Stimulated activated CD4-positive, alpha-beta T cell treated with anti-CD3 and anti-CD28 coated beads, Interleukin-4, amount 100 ng/mL, for 48 hours (primary cell): ENCODE data around the gene MME.

Experiments
- DNase-seq, 2 donors: peaks; one replicate each; pipeline ENCODE4 v3.0.0-alpha.2; 2020; ENCODE audit warnings: low read depth in 2 of 2

MME gene

GRCh38 chr3:155147588-155147987, 67.5 kb downstream of the MME start:
- no peak for DNase-seq

GRCh38 chr3:155149494-155149893, 69.4 kb downstream of the MME start:
- DNase-seq, result no peak

- no peak for DNase-seq
These were observed 73.4 kb downstream of the MME start for GRCh38 chr3:155153242-155154186.

GRCh38 chr3:155154255-155154654, 74.1 kb downstream of the MME start:
- DNase-seq, result no peak

- DNase-seq, result no peak
These were observed 78.4 kb downstream of the MME start for GRCh38 chr3:155158346-155159037.

GRCh38 chr3:155159301-155159700, 79.2 kb downstream of the MME start:
- DNase-seq, result no peak

GRCh38 chr3:155161640-155162292, 81.6 kb downstream of the MME start:
- no peak for DNase-seq

- DNase-seq, result no peak
These were observed 84.2 kb downstream of the MME start for GRCh38 chr3:155164306-155164705.

GRCh38 chr3:155166441-155166840, 86.3 kb downstream of the MME start:
- no peak for DNase-seq

- DNase-seq, result no peak
These were observed 89.1 kb downstream of the MME start for GRCh38 chr3:155169197-155169596.

GRCh38 chr3:155173771-155174170, 93.7 kb downstream of the MME start:
- no peak for DNase-seq

- no peak for DNase-seq
These were observed 98.8 kb downstream of the MME start for GRCh38 chr3:155178810-155179436.

- DNase-seq, result no peak
These were observed 99.3 kb downstream of the MME start for GRCh38 chr3:155179437-155179827.

GRCh38 chr3:155179966-155180757, 100.0 kb downstream of the MME start:
- no peak for DNase-seq

- no peak for DNase-seq
These were observed 102.3 kb downstream of the MME start for GRCh38 chr3:155182467-155182866.

- no peak for DNase-seq
These were observed 103.9 kb downstream of the MME start for GRCh38 chr3:155184011-155184410.

- DNase-seq, result no peak
These were observed 105.5 kb downstream of the MME start for GRCh38 chr3:155185631-155186071.

- no peak for DNase-seq
These were observed 107.9 kb downstream of the MME start for GRCh38 chr3:155188031-155188430.

- DNase-seq, result no peak
These were observed 109.4 kb downstream of the MME start for GRCh38 chr3:155189478-155189877.

- no peak for DNase-seq
These were observed 110.6 kb downstream of the MME start for GRCh38 chr3:155190691-155191090.
